Erythroblast (primary cell): Measurements from ENCODE around the gene MYLK.

Experiments
- DNase-seq, 2 experiments: peaks; one replicate each; lab custom pipeline; 2025; lab: John Stamatoyannopoulos, UW
- GATA1 ChIP-seq: IDR thresholded peaks from 2 replicates; pipeline ENCODE4 v1.6.1; 2011; ENCODE audit warnings: low read depth, mild to moderate bottlenecking, control low read depth, low read length, moderate library complexity
- POLR2A ChIP-seq: IDR thresholded peaks from 2 replicates; pipeline ENCODE4 v1.6.1; 2011; ENCODE audit warnings: mild to moderate bottlenecking, low read length

Gene MYLK

GRCh38 chr3:123773681-123774431, 110.3 kb downstream of the MYLK start:
- no peak for DNase-seq
- no peak for TF ChIP-seq GATA1
- no peak for TF ChIP-seq POLR2A

DNA sequence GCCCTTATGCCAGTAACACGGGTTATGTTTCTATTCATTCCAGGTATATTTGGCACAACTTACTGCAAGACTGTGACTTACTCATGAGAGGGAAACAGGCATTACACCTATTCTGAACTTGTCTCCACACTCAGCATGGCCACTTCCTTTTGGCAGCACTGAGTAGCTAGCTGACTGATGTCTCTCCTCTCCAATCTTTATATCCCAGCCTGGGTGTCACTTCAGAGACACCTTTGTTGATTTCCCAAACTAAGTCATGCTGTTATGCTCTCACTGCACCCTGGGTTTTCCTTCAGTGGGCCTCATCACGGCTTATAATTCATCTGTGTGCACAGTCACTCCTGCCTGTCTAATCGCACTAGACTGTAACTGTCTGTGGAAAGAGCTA, 114.8 kb downstream of the MYLK start:
- TF ChIP-seq POLR2A (no peak), GATA1 (no peak)
- DNase-seq: no peak

DNA sequence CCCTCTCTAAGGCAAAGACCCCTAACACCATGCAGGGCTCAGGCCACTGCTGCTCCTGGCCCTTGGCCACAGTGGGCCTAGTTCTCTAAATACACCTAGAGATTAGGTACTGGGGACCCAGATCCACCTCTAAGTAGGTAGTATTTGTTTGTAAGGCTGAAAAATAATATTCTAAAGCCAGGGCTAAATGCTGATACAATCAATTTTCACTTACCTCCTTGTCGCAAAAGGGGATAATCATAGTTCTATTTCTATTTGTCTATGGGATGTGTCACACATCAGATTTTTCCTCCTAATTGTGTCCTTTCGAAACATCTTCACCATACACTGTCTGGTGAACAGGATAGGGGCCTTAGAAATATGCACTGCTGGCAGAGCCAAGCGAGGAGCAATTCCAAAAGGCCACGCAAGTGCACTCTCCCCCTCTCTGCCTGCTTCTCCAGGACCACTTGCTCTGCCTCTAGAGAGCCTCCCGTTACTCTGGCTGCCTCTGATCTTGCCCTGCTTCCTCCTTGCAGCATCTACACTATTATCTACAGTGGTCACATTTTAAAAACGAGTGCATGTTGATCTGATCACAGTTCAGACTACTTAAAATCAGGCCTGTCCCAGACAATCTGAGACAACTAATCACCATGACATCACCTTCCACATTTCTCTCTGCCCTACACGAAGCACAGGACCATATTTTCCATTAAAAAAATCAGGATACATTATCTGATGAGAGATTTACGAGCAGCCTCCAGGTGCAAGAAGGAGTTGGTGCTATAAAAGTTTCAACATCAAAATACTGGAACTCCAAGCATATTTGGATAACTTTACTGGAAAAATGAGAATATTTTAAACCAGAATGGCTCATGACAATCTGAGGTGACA, 115.4 kb downstream of the MYLK start:
- DNase-seq: no peak

DNA sequence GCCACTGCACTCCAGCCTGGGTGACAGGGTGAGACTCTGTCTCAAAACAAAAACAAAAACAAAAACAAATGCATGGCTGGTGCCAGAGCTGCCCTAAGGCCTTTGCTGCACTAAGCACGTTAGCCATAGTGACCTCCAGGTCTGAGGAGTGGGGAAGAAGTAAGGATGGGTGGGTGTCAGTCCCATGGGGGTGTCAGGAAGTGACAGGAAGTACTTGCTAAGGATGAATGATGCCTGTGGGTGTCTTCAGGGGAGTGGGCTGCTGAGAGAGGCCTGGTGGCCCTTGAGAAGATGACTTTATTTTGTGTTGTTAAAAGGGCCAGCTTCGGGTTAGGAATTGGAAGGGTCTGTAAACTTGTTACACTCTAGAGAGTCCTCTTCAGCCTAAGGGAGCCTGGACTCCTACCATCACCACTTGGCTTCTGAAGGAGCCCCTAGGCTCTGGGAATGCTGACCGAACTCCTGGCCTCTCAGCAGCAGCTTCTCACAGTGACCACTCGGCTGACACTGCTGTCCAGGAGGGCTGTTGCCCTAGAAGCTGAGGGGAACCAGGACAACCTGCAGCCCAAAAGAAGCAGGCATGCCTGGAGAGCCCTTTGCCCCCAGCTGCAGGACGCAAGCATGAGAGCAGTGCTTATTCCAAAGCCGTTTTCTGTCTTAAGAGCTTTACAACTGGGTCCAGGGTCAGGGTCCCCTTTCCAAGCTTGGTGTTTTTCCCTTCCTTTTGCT, 116.4 kb downstream of the MYLK start:
- TF ChIP-seq GATA1 (no peak), POLR2A (no peak)
- DNase-seq: no peak

More for the DNA sequence above, 115.4 kb downstream of the MYLK start:
- no peak for TF ChIP-seq POLR2A
- TF ChIP-seq GATA1: no peak

- TF ChIP-seq GATA1: no peak
- no peak for TF ChIP-seq POLR2A
- no peak for DNase-seq
Observed at GRCh38 chr3:123767009-123767372, 117.1 kb downstream of the MYLK start.

DNA sequence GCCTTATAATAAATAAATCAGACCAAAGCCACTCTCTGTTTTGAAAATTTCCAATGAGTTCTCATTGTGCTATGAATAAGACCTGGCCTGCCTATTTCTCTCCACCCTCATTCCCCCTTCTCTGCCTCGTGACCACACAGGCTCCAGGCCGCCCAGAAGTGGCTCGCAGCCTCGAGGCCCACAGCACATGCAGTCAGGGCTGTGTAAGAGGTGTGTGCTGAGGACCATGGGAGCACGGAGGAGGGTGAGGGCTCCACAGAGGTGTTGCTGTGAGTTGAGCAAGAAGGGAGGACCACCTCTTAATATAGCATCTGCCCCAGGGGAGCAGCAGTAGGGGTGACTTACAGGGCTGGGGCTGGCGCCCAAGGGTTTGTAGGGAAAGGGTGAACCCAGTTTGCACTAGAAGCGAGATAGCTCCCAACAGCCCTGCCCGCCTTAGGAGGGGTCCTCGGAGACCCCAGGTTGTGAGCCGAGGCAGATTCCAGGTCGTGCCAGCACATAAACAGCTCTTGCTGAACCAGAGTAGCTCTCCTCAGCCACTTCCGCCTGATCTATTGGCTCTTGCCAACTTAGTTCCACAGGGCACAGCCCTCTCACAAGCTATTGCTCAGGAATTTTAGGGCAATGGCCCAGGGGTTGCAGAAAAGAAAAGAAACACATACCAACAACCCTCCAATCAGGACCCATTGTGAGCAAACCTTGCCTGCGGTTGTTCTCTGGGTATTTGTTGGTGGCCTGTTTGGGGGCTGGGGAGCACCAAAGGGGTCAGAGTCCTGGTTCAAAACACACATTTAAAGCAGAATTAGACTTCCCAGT, 117.7 kb downstream of the MYLK start:
- TF ChIP-seq POLR2A (no peak), GATA1 (no peak)
- DNase-seq: no peak

DNA sequence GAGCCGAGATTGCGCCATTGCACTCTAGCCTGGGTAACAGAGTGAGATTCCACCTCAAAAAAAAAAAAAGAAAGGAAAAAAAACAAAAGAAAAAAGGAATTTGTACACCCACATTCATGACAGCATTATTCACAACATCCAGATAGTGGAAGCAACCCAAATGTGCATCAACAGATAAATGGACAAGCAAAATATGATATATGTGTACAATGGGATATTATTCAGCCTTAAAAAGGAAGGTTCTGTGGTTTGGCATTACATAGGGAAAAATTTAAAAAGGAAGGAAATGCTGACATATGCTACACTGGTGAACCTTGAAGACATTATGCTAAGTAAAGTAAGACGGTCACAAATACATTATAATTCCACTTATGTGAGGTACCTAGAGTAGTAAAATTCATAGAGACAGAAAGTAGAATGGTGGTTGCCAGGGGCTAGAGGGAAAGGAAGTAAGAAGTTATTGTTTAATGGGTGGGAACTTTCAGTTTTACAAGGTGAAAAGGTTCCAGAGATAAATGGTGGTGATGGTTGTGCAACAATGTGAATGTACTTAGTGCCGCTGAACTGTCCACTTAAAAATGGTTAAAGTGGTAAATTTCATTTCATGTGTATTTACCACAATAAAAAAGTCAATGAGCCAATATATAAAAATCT, 118.5 kb downstream of the MYLK start:
- TF ChIP-seq POLR2A: no peak
- DNase-seq: no peak

GRCh38 chr3:123764647-123765046, 119.5 kb downstream of the MYLK start:
- no peak for DNase-seq
- TF ChIP-seq GATA1 (no peak), POLR2A (no peak)

DNA sequence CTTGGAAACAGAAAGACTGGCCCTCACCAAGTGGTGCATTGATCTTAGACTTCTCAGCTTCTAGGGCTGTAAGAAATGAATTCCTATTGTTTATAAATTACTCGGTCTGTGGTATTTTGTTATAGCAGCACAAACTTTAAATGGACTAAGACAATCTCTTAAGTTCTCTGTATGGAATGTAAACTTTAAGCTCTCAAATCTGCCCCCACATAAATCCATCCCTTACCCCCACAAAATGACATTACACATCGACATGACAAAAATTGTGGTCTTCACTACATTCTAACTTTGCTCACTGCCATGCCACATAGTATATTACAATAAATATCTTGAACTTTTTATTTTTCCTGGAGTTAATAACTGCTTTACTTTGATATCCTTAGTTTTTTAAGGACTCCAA, 121.3 kb downstream of the MYLK start:
- no peak for TF ChIP-seq GATA1
- no peak for TF ChIP-seq POLR2A
- no peak for DNase-seq

DNA sequence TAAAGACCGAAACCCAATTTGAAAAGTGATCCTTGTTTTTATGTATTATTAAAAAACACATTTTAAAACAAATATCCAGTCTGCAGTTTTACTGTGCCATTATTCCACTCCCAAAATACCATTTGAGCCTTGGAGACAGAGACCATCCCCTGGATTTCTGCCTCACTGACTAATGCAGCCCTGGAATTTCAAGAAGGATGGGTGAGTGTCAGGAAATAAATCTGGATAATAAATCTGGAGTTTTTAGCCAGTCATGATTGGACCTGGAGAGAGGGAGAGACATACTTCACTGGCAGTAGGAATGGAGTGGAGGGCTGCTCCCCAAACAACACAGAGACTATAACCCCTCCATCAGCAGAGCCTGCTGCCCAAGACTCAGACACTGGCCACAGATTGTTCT, 123.3 kb downstream of the MYLK start:
- no peak for DNase-seq
- TF ChIP-seq POLR2A (no peak), GATA1 (no peak)

GRCh38 chr3:123759871-123760270, 124.3 kb downstream of the MYLK start:
- no peak for TF ChIP-seq POLR2A
- TF ChIP-seq GATA1: no peak
- no peak for DNase-seq

DNA sequence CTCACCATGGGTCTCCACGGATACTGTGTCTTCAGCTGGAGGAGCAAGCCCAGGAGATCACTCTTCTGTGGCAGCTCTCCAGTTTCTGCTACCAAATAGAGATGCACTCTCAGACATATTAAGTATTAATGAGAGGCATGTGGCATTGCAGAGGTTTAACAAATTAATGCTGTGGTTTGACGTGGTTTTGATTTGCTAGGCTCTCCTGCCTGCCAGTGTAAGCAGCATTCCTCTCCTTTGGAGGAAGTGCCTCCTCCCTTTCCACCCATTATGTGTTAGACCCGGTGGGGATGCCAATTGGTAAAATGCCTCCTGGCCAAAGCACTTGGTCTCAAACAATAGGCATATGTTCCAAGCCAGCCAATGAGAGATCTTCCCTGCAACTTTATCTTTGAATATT, 124.8 kb downstream of the MYLK start:
- no peak for DNase-seq
- TF ChIP-seq GATA1 (no peak), POLR2A (no peak)

DNA sequence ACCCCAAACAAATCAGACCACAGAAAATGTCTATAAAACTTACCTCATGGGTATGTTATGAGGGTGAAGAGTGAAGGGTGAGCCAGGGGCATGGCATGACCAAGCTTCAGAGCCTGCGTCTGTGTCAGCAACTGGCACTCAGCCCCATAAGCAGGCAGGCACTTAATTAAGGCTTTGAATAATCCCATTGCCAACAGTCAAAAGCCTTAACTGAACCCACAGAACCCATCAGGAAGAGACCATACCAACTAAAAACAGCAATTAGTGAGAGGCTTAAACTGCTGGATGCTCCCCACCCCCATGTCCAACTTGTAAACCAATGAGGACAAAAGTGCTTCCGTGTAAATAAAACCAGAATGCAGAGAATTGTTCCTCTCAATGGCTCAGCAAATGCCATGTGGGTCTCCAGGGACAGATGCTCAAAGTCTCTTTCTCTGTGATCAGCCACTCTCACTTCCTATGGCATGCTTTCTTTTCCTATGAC, 126.0 kb downstream of the MYLK start:
- no peak for TF ChIP-seq GATA1
- DNase-seq: no peak
